Regular cardiac myocyte (primary cell): Measurements from ENCODE around the gene HLA-DOA. TPM values are rescaled to one million over a fixed set of nuclear protein-coding genes. Genes with fewer than 3 reads are reported as not detected.

Experiments
- total RNA-seq: library from RNA; depleted of rRNA; stranded (reverse); fragments of >200 nt; gene quantifications from 2 replicates; pipeline ENCODE4 v1.2.3, GENCODE V29; 2014

HLA-DOA gene
- total RNA-seq = not detected in 2 replicates

GRCh38 chr6:33008944-33009861 lies at the start of gene HLA-DOA:
Gene HLA-DOA (minus strand): TSS chr6:33009591.

GRCh38 chr6:32968093-32968866 lies 41.1 kb downstream of the HLA-DOA start, which contains the start of gene BRD2:
Gene BRD2 (plus strand): TSS chr6:32968594. CDS start chr6:32972899, 4,305 bp downstream.

Other genes with a start within 250 kb of the HLA-DOA start
- not detected in 2 replicates for gene HLA-DQB2, start 246.1 kb downstream of the HLA-DOA start, total RNA-seq
- under 0.01 and 0.28 TPM in 2 replicates for gene HLA-DOB, start 192.6 kb downstream of the HLA-DOA start, total RNA-seq
- 10.4 and 22.6 TPM in 2 replicates for gene TAP2, start 170.9 kb downstream of the HLA-DOA start, total RNA-seq
- 29.0 and 54.6 TPM in 2 replicates for gene PSMB8, start 165.5 kb downstream of the HLA-DOA start, total RNA-seq
- gene TAP1, start 155.9 kb downstream of the HLA-DOA start, total RNA-seq = 62.0 and 68.2 TPM in 2 replicates
- 35.2 and 52.9 TPM in 2 replicates for gene PSMB9, start 155.4 kb downstream of the HLA-DOA start, total RNA-seq
- under 0.01 and 1.4 TPM in 2 replicates for gene HLA-DMB, start 68.6 kb downstream of the HLA-DOA start, total RNA-seq
- 2.1 and 6.2 TPM in 2 replicates for gene HLA-DMA, start 56.5 kb downstream of the HLA-DOA start, total RNA-seq
- 63.7 and 73.2 TPM in 2 replicates for gene BRD2, start 41.0 kb downstream of the HLA-DOA start, total RNA-seq
- 1.9 and 2.8 TPM in 2 replicates for gene HLA-DPA1, start 64.1 kb upstream of the HLA-DOA start, total RNA-seq
- 22.3 and 26.8 TPM in 2 replicates for gene HLA-DPB1, start 66.4 kb upstream of the HLA-DOA start, total RNA-seq
- gene COL11A2, start 182.9 kb upstream of the HLA-DOA start, total RNA-seq = 0.19 and 0.56 TPM in 2 replicates
- gene RXRB, start 191.1 kb upstream of the HLA-DOA start, total RNA-seq = 22.8 and 23.8 TPM in 2 replicates
- gene SLC39A7, start 191.3 kb upstream of the HLA-DOA start, total RNA-seq = 145 and 250 TPM in 2 replicates
- gene HSD17B8, start 195.1 kb upstream of the HLA-DOA start, total RNA-seq = 4.6 and 9.0 TPM in 2 replicates
- gene RING1, start 198.9 kb upstream of the HLA-DOA start, total RNA-seq = 22.8 TPM in 2 replicates